NCI-H1930 (cell line): ENCODE data around the gene BMP6.
"Not testable (repeated sequence)": the region's sequence is repeated elsewhere in the genome, so short reads cannot be mapped to it uniquely, and the experiment has no call there.

Experiments used
- DNase-seq, 2 experiments: peaks; one replicate each; lab custom pipeline; 2025; lab: John Stamatoyannopoulos, UW

BMP6 gene

GRCh38 chr6:7886132-7886531 lies 160.2 kb downstream of the BMP6 start:
- no peak for DNase-seq

DNA sequence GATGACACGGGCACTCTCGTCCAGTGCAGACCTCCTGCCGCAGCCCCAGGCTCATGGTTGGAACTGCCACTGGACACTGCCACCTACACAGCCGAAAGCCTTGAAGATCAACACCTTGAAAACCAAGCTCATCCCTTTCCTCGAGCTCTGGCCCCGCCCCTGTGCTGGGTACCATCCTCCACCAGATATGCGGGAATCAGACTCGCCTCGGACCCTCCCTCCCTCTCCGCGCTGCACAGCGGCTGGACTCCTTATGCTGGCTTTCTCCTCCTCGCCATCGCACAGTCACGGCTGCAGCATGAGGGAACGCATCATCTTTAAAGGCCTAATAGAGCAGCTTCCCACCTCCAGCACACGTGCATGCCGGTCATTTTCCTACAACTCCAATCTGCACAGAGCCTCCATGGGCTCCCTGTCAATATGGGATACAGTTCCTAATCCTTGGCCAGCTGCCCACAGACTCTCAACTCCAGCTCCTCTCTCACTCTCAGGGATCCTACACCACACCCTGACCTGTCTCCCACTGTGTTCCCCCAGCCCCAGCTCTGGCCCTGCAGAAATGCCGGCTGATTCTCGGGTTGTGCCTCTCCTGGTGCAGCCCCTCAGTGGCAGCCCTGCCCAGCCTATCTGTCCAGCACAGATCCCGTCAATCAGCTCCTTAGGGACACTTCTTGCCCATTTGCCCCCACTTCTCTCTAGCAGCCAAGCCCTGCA lies 161.5 kb downstream of the BMP6 start:
- DNase-seq, result no peak

GRCh38 chr6:7888587-7889357 lies 162.9 kb downstream of the BMP6 start:
- DNase-seq, result no peak

DNA sequence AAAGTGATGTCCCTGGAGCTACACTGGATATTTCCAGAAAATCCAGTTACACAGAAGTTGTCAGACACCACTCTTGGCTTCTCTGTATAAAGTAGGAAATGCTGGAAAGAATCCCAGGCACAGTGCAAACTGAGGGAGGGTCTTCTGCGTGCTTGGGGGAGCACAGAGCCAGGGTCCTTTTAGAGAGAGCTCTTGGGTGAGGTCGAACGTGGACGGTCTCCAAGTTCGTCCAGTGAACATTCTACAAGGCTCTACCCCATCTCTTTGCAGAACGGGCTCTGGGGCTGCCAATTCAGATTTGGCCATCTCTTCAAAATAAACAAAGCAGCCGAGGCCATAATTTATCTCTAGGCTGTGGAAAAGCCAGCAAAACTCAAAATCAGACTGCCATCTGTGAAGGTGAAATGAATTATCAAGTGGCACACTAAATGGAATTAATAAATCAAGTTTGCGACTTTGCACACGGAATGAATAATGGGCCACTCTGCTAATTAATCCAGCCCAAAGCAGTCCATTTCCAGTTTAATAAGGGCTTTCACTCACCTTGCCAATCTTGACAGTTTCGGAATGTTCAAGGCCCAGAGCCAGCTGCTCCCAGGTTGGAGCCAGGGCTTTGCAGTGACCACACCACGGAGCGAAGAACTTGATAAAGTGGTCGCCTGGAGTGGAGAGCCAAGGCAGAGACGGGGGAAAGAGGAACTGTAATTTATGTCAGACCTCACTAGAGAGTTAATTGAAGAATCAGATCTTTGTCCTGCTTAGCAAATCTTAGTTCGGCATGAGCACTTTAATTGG lies 165.4 kb downstream of the BMP6 start:
- DNase-seq, result no peak

- DNase-seq, result not testable (repeated sequence)
Observed at GRCh38 chr6:7892367-7892766, 166.5 kb downstream of the BMP6 start.

GRCh38 chr6:7893342-7893741 lies 167.4 kb downstream of the BMP6 start:
- no peak for DNase-seq

GRCh38 chr6:7894262-7895124 lies 168.6 kb downstream of the BMP6 start:
- DNase-seq, result no peak

- DNase-seq, result no peak
Observed at GRCh38 chr6:7895125-7895423, 169.2 kb downstream of the BMP6 start.

- DNase-seq, result no peak
Observed at GRCh38 chr6:7896465-7896987, 170.6 kb downstream of the BMP6 start.

GRCh38 chr6:7897461-7898192 lies 171.7 kb downstream of the BMP6 start:
- no peak for DNase-seq

- DNase-seq, result not testable (repeated sequence)
Observed at GRCh38 chr6:7898193-7898586, 172.3 kb downstream of the BMP6 start.

DNA sequence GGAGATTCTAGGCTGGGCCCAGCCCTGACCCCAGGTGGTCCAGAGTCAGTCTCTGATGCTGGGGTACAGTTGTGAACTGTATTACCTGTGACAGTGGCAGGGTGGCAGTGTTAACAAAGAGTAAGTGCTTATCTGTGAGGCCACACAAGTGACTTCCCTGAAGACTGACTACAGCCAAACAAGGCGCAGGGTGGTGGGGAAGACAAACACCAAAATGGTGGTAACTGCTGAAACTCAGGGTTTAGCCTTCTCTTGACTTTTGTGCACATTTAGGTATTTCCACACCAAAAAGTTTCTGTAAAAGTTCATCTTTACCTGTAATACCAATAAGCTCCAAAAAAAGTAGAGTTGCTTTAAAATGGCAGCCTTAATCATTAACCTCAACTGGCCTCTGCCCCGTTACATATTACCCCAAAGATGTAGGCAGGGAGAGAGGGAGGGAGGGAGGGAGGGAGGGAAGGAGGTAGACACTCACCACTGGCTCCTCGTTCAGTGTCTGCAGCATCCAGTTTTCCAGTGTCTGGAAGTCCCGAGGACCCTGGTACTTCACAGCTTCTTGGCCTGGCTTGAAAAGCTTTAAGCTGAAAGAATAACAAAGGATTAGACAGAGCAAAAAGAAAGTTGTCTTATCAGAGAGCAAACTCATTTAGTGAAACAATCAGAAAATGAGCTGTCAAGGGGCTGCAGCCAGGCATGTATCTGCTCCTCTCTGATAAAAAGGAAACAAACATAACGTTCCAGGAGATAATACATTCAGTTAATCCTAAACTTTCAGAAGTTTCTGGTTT lies 173.4 kb downstream of the BMP6 start:
- no peak for DNase-seq

DNA sequence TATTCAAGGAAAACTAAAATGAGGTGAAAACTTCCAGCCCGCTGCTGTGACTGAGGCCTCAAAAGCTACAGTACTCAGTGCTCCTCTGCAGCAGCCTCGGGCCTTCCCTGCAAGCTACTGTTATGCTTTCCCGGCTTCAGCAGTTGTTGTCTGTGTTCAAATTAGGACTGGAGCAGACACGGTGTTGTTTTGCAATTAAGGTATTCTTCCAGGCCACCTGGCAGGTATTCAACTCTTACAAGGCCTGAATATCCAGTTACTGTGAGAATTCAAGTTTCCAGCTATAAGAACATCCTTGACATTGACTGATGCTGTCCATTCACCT lies 174.0 kb downstream of the BMP6 start:
- no peak for DNase-seq

DNA sequence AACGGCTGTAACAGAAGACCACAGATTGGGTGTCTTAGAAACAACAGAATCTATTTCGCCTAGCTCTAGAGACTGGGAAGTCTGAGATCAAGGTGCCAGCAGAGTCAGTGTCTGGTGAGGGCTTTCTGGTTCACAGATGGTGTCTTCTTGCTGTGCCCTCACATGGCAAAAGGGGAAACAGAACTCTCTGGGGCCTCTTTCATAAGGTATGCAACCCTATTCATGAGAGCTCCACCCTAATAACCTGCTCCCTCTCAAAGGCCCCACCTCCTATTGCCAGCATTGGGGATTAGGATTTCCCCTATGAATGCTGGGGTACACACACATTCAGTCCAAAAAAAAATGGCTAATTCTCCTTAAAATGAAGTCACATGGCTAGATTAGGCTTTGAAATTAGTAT lies 174.7 kb downstream of the BMP6 start:
- DNase-seq, result no peak

GRCh38 chr6:7901056-7901455 lies 175.2 kb downstream of the BMP6 start:
- no peak for DNase-seq

GRCh38 chr6:7901780-7902179 lies 175.9 kb downstream of the BMP6 start:
- no peak for DNase-seq

DNA sequence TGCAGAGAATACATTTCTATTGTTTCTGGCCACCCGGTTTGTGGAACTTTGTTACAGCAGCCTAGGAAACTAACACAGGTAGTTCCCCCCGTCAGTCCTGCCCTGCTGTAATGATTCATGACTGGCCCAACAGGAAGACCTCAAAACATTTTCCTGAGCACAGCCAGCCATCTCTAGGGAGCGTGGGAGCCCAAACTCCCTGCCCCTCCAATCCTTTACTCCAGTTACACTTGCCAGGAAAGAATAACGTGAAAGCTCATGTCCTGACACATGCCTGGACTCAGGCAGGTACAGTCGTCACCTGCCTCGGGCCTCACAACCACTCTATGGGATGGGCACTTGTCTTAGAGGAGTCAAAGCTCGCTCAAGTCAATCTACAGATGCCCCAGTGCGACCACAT lies 176.3 kb downstream of the BMP6 start:
- no peak for DNase-seq

- no peak for DNase-seq
Observed at GRCh38 chr6:7902867-7903266, 177.0 kb downstream of the BMP6 start.

GRCh38 chr6:7903673-7904072 lies 177.8 kb downstream of the BMP6 start:
- no peak for DNase-seq

- no peak for DNase-seq
Observed at GRCh38 chr6:7904654-7905319, 178.9 kb downstream of the BMP6 start.
